ENCODE measurements around the gene SEPTIN1. TPM values are rescaled to one million over a fixed set of nuclear protein-coding genes. Genes with fewer than 3 reads are reported as not detected.

Gene SEPTIN1
- total and polyA plus RNA-seq, 2 of the 13 experiments (the other 11 are each of a cell fraction or from before 2014, with no cell fraction given), result 0.18 to 0.67 TPM

DNA sequence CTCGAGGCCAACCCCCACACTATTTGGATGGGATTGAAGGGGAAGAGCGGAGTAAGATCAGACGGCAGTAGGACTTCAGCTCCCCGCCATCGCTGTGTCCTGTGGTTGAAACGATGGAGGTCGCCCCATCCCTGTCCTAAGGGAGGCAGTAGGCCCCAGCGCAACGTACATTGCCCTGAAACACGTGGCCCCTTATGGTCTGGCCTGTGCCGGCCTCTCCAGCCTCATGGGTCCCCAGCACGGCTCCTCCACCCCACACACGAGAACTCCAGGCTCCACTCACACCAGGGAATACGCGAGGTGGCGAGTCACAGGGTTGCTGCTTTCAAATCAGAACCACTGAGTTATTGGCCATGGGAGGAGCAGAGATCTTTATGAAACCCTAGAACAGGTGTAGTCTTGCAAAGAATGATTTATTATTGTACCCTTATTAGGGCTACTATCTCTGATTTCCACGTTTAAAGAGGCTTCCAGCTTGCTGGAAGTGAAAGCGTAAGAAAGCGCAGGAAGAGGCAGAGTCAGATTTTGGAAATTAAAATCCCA is 48.1 kb upstream of the SEPTIN1 start (continued):
- TF ChIP-seq ZHX2 (IDR thresholded peaks at IDR 0.05; ENCODE audit: low read depth), result 0 out of 2 replicates have a peak, but pooled peaks have one; percentile 4
- TF ChIP-seq ZHX2 (CRISPR knock-in tag; IDR thresholded peaks at IDR 0.05; ENCODE audit: borderline replicate concordance), result 0 out of 2 replicates have a peak, but pooled peaks have one; percentile 63
- no peak for TF ChIP-seq ZNF383 (CRISPR knock-in tag; IDR thresholded peaks at IDR 0.05; ENCODE audit: borderline replicate concordance)
- TF ChIP-seq MATR3 (CRISPR knock-in tag; IDR thresholded peaks at IDR 0.05), result no peak
- no peak for TF ChIP-seq HNRNPH1 (optimal IDR thresholded peaks at IDR 0.05; ENCODE audit: low read depth, low read length)
- TF ChIP-seq ZBTB14 (CRISPR knock-in tag; IDR thresholded peaks at IDR 0.05), result peak; percentile 54; the same call in 1 of the 2 replicates
- 0 out of 2 replicates have a peak, but pooled peaks have one; percentile 45 for TF ChIP-seq CBFB (CRISPR knock-in tag; IDR thresholded peaks at IDR 0.05)
- TF ChIP-seq ZNF205 (CRISPR knock-in tag; IDR thresholded peaks at IDR 0.05), result no peak
- TF ChIP-seq, protein P1, sequence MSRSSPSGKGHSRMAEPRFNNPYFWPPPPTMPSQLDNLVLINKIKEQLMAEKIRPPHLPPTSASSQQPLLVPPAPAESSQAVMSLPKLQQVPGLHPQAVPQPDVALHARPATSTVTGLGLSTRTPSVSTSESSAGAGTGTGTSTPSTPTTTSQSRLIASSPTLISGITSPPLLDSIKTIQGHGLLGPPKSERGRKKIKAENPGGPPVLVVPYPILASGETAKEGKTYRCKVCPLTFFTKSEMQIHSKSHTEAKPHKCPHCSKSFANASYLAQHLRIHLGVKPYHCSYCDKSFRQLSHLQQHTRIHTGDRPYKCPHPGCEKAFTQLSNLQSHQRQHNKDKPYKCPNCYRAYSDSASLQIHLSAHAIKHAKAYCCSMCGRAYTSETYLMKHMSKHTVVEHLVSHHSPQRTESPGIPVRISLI (CRISPR knock-in tag; IDR thresholded peaks at IDR 0.05; ENCODE audit: borderline replicate concordance), result no peak
- TF ChIP-seq TOPORS (CRISPR knock-in tag; IDR thresholded peaks at IDR 0.05), result peak; percentile 57
- TF ChIP-seq IRF2 (CRISPR knock-in tag; IDR thresholded peaks at IDR 0.05), result peak; percentile 50; the same call in 1 of the 2 replicates
- peak; percentile 6; the same call in 1 of the 2 replicates for TF ChIP-seq ZNF331 (CRISPR knock-in tag; IDR thresholded peaks at IDR 0.05)
- TF ChIP-seq ZFP91 (CRISPR knock-in tag; IDR thresholded peaks at IDR 0.05; ENCODE audit: borderline replicate concordance), result no peak; the same call in none of the 2 replicates
- TF ChIP-seq ZNF512B (CRISPR knock-in tag; IDR thresholded peaks at IDR 0.05; ENCODE audit: borderline replicate concordance), result peak; percentile 94; the same call in 1 of the 2 replicates
- peak; percentile 64; the same call in 1 of the 2 replicates for TF ChIP-seq ZNF761 (CRISPR knock-in tag; conservative IDR thresholded peaks at IDR 0.05)
